Esophagus muscularis mucosa (tissue), 3 donors: Measurements from ENCODE around the gene TTC33.

Experiments used
- POLR2A ChIP-seq: fragments of 450-650 bp; IDR thresholded peaks from one replicate; pipeline ENCODE4 v1.6.1; 2017; ENCODE audit warnings: antibody characterized with exemption, moderate library complexity, mild to moderate bottlenecking, low read depth
- TF ChIP-seq, protein P1 (sequence below), 3 experiments: fragments of 200-600 bp in 2 of 3; fragments of 450-650 bp in 1 of 3; sonication (generic) in 2 of 3; IDR thresholded peaks; one replicate each; pipeline ENCODE4 v1.5.1; 2017 to 2019; ENCODE audit warnings: antibody characterized with exemption in 3 of 3, mild to moderate bottlenecking in 2 of 3, moderate library complexity in 1 of 3

- TF ChIP-seq, protein P1, sequence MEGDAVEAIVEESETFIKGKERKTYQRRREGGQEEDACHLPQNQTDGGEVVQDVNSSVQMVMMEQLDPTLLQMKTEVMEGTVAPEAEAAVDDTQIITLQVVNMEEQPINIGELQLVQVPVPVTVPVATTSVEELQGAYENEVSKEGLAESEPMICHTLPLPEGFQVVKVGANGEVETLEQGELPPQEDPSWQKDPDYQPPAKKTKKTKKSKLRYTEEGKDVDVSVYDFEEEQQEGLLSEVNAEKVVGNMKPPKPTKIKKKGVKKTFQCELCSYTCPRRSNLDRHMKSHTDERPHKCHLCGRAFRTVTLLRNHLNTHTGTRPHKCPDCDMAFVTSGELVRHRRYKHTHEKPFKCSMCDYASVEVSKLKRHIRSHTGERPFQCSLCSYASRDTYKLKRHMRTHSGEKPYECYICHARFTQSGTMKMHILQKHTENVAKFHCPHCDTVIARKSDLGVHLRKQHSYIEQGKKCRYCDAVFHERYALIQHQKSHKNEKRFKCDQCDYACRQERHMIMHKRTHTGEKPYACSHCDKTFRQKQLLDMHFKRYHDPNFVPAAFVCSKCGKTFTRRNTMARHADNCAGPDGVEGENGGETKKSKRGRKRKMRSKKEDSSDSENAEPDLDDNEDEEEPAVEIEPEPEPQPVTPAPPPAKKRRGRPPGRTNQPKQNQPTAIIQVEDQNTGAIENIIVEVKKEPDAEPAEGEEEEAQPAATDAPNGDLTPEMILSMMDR (IDR thresholded peaks at IDR 0.05), result no peak
- no peak for TF ChIP-seq POLR2A
Observed at GRCh38 chr5:40634154-40634553, 121.6 kb downstream of the TTC33 start.
